K562 (cell line): Measurements from ENCODE around the gene EHBP1L1. TPM values are rescaled to one million over a fixed set of nuclear protein-coding genes. Genes with fewer than 3 reads are reported as not detected.

Experiments
- ATAC-seq: fragments of 200-7000 bp; cut with Tn5 transposase; 3 replicates; pipeline ENCODE4 v1.9.1; 2020; ENCODE audit warnings: moderate library complexity
- BruUV-seq: library from RNA; stranded (reverse); fragments of 400-500 nt; replicated peaks from 2 replicates; lab custom pipeline; 2021; lab: Mats Ljungman, UMichigan
- CTCF ChIA-PET: fragments of 300-600 bp; formaldehyde crosslinking; extraction: SDS; loops from one replicate; lab custom pipeline; 2021; ENCODE audit warnings: low intra/inter-chr PET ratio; lab: Yijun Ruan, JAX
- POLR2A ChIA-PET: fragments of 300-600, 350-650 bp; sonication (Branson Sonifier 250); formaldehyde crosslinking; extraction: SDS; loops from one replicate; lab custom pipeline; 2021; ENCODE audit warnings: antibody characterized with exemption, inconsistent platforms; lab: Yijun Ruan, JAX
- DNase-seq, 4 experiments: peaks; one replicate each; pipeline versions ENCODE4 v3.0.0 to v3.0.0-alpha.2; 2011 to 2018; ENCODE audit warnings: low spot score in 3 of 4, mixed read lengths in 3 of 4; ENCODE audit errors: extremely low read depth in 1 of 4
- FAIRE-seq: peaks from 2 replicates; lab custom pipeline; 2011; peaks lifted over from hg19 to GRCh38; lab: Jason Lieb, UNC
- H2AFZ ChIP-seq: 2 replicates; pipeline ENCODE4 v1.6.0; 2011; ENCODE audit warnings: low read depth, low read length, control low read depth, inconsistent platforms
- H3K27ac ChIP-seq: fragments of 200-600 bp; 3 replicates; pipeline ENCODE4 v1.8.0; 2011; ENCODE audit warnings: low read depth, mild to moderate bottlenecking, control low read depth, inconsistent platforms, low read length, moderate library complexity, mixed read lengths; ENCODE audit errors: extremely low read depth
- H3K27me3 ChIP-seq, 2 experiments: fragments of 300-600 bp in 1 of 2; 2 replicates in 1 of 2; 3 replicates in 1 of 2; pipeline versions ENCODE4 v1.6.0 to v1.8.0; 2011; ENCODE audit warnings: inconsistent platforms in 2 of 2, low read length in 2 of 2, mild to moderate bottlenecking in 1 of 2, mixed read lengths in 1 of 2, moderate library complexity in 1 of 2; ENCODE audit not compliant: control insufficient read depth in 2 of 2, insufficient read depth in 2 of 2
- H3K36me3 ChIP-seq: fragments of 300-600 bp; 3 replicates; pipeline ENCODE4 v1.8.0; 2011; ENCODE audit warnings: mild to moderate bottlenecking, low read length, inconsistent platforms; ENCODE audit not compliant: control insufficient read depth, insufficient read depth
- H3K4me1 ChIP-seq, 2 experiments: fragments of 200-600 bp in 1 of 2; replicated peaks in 1 of 2; 2 replicates in 1 of 2; 3 replicates in 1 of 2; pipeline versions ENCODE4 v1.5.1 to v1.8.0; 2011; ENCODE audit warnings: inconsistent platforms in 2 of 2, low read length in 2 of 2, mild to moderate bottlenecking in 1 of 2, mixed read lengths in 1 of 2, moderate library complexity in 1 of 2; ENCODE audit not compliant: control insufficient read depth in 2 of 2, insufficient read depth in 2 of 2
- H3K4me2 ChIP-seq: 2 replicates; pipeline ENCODE4 v1.6.1; 2011; ENCODE audit warnings: low read length, control low read depth, inconsistent platforms, mixed read lengths; ENCODE audit not compliant: insufficient read depth
- H3K4me3 ChIP-seq: fragments of 200-600 bp; sonication (generic), shearing (Covaris generic); 2 replicates; pipeline ENCODE4 v1.5.1; 2016; ENCODE audit warnings: control low read depth, inconsistent platforms
- H3K79me2 ChIP-seq: fragments of 200-600 bp; 3 replicates; pipeline ENCODE4 v1.8.0; 2011; ENCODE audit warnings: low read length, inconsistent platforms; ENCODE audit not compliant: control insufficient read depth, insufficient read depth
- H3K9ac ChIP-seq, 2 experiments: 2 replicates each; pipeline versions ENCODE4 v1.6.0 to v1.6.1; 2011; ENCODE audit warnings: low read depth in 2 of 2, low read length in 2 of 2, control low read depth in 1 of 2, inconsistent platforms in 1 of 2, mild to moderate bottlenecking in 1 of 2, mixed read lengths in 1 of 2; ENCODE audit not compliant: insufficient read depth in 1 of 2
- H3K9me1 ChIP-seq: one replicate; pipeline ENCODE4 v1.6.0; 2011; ENCODE audit warnings: inconsistent platforms, mild to moderate bottlenecking, low read length, moderate library complexity; ENCODE audit not compliant: control insufficient read depth, insufficient read depth
- H3K9me3 ChIP-seq: replicated peaks from 2 replicates; pipeline ENCODE4 v1.5.1; 2011; ENCODE audit warnings: low read depth, low read length, inconsistent platforms; ENCODE audit not compliant: control insufficient read depth, insufficient read depth
- H4K20me1 ChIP-seq: replicated peaks from 2 replicates; pipeline ENCODE4 v1.6.1; 2011; ENCODE audit warnings: low read length, inconsistent platforms, mixed read lengths; ENCODE audit not compliant: control insufficient read depth, insufficient read depth
- ARID1B ChIP-seq: fragments of 450-650 bp; IDR thresholded peaks from 2 replicates; pipeline ENCODE4 v1.6.1; 2016; ENCODE audit warnings: antibody characterized with exemption, mild to moderate bottlenecking, inconsistent platforms
- EGR1 ChIP-seq: fragments of 450-650 bp; conservative IDR thresholded peaks from 2 replicates; pipeline ENCODE4 v1.6.1; 2017; ENCODE audit warnings: mild to moderate bottlenecking
- FOXK1 ChIP-seq: sonication (generic); formaldehyde crosslinking; IDR thresholded peaks from 2 replicates; pipeline ENCODE4 v1.8.0; 2022; ENCODE audit warnings: missing genetic modification reagents, mild to moderate bottlenecking, borderline replicate concordance
- NFXL1 ChIP-seq: fragments of 450-650 bp; formaldehyde crosslinking; IDR thresholded peaks from 2 replicates; pipeline ENCODE4 v1.4.0; 2021; ENCODE audit warnings: mild to moderate bottlenecking
- SP1 ChIP-seq: sonication (generic); formaldehyde crosslinking; IDR thresholded peaks from 2 replicates; pipeline ENCODE4 v1.8.1; 2022; ENCODE audit warnings: mild to moderate bottlenecking, missing genetic modification reagents
- ZNF282 ChIP-seq: sonication (generic); formaldehyde crosslinking; IDR thresholded peaks from 2 replicates; pipeline ENCODE4 v1.8.1; 2023; ENCODE audit warnings: missing genetic modification reagents
- ZNF75A ChIP-seq: fragments of 450-650 bp; formaldehyde crosslinking; IDR thresholded peaks from 2 replicates; pipeline ENCODE4 v1.4.0; 2020; ENCODE audit warnings: mild to moderate bottlenecking
- ZNF830 ChIP-seq: fragments of 250-450 bp; sonication (Bioruptor Pico); IDR thresholded peaks from 2 replicates; pipeline ENCODE4 v1.5.0; 2021; ENCODE audit warnings: mild to moderate bottlenecking
- WGBS: fragments of 100-300 bp; shearing (Covaris generic); methylation state at CpG from one replicate; pipeline ENCODE4 v1.1.6; 2016; ENCODE audit warnings: low coverage, mixed read lengths; ENCODE audit not compliant: insufficient coverage; ENCODE audit errors: missing lambda C conversion rate; 5-methylcytosine and 5-hydroxymethylcytosine counted together
- in situ Hi-C: fragments of 300-500 bp; cut with MboI; formaldehyde crosslinking; loops from 4 replicates; pipeline ENCODE4 v1.15.0; 2018; ENCODE audit warnings: inconsistent platforms, mixed read lengths
- intact Hi-C: fragments of 100-400 bp; cut with micrococcal nuclease; formaldehyde crosslinking; loops from 2 replicates; pipeline ENCODE4 v1.14.2; 2022
- polyA plus RNA-seq, 8 experiments: library from polyadenylated mRNA; depleted of rRNA in 4 of 8; stranded (reverse) in 5 of 8; unstranded in 3 of 8; fragments of >200 nt; fragmentation: Nextera tagmentation in 2 of 8; fragmentation: Illumina TruSeq in 1 of 8; extraction: Ambion mirVana in 2 of 8; extraction: Trizol in 1 of 8; gene quantifications; 2 replicates each; pipeline versions ENCODE4 v1.2.1 to v1.2.3, GENCODE V29; 2011 to 2014; ENCODE audit warnings: inconsistent platforms in 1 of 8, missing spikeins in 1 of 8
- total RNA-seq, 7 experiments: library from RNA; depleted of rRNA in 6 of 7; stranded (reverse); fragments of >200 nt in 6 of 7; fragmentation: Illumina TruSeq in 2 of 7; extraction: Trizol in 2 of 7; gene quantifications; 2 replicates each; pipeline versions ENCODE4 v1.2.1 to v1.2.3, GENCODE V29; 2011 to 2021; ENCODE audit warnings: low replicate concordance in 1 of 7

Gene EHBP1L1
- total and polyA plus RNA-seq, 9 of the 15 experiments (the other 6 are each of a cell fraction or from before 2014, with no cell fraction given) = 0.03 to 87.1 (median 26.3) TPM

DNA sequence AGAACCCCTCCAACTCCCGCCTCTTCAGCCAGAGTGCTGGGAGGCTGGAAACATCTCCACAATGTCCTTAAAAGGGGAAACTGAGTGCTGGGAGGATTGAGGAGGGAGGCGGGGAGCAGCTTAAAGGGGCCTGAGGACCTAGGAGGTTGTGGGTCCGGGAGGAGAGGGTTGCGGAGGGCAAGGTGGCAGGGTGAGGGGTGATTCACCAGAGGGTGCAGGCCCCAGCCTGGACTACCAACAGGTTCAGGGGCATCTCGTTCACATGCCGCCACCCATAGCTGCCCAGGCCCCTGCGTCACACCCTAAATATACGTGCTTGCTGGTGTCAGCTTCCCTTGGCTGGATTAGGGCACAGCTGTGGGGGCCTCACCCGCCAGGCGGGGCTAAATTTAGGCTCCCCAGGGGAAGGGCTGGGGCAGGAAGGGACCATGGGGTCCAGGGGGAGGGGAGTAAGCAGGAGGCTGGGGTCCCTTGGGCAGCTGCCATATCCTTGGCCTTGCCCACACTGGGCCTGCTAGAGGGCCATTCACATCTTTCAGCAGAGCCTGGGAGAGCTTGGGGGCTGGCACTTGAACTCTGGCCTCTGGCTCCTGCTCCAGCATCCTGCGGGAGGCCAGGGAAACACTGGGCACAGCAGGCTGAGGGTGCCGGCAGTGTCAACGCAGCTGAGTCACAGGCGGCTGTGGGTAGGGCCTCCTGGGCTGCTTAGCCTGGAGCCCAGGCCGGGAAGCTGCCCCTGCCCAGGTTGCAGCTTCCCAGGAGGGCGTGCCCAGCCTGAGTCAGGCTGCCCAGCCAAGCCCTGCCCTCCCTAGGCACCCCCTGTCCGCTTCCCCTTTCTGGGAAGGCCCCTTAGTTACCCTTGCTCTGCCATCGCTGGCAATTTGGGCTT, 1.3 kb downstream of the EHBP1L1 start (continued):
- TF ChIP-seq FOXK1 (CRISPR knock-in tag) = 0 out of 2 replicates have a peak, but pooled peaks have one; percentile 40
- TF ChIP-seq SP1 (CRISPR knock-in tag) = peak; percentile 54; the same call in 1 of the 2 replicates

DNA sequence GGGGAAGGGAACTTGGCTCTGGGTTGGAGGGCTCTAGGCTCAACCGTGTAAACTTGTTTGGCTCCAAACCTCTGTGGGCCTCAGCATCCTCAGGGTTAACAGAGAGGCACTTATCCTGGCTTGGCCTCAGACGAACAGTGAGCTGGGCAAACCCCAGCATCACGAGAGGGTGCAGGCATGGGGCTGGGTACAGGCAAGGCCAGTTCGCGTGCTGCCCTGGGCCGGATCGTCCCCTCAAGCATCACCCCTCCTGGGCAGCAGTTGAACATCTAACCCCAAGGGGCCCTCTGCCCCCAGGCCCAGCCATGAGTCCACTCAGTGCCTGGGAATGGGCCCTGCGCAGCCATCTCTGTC, 1.9 kb downstream of the EHBP1L1 start:
- intact Hi-C loops = no loop called here
- no TSS peak for BruUV-seq
- no peak overlapping the region for H2AFZ ChIP-seq
- TF ChIP-seq ZNF830 (CRISPR knock-in tag) (no peak), EGR1 (no peak), NFXL1 (CRISPR knock-in tag) (no peak), ARID1B (no peak), ZNF282 (CRISPR knock-in tag) (no peak), ZNF75A (CRISPR knock-in tag) (no peak)
- 77% methylated on average over 7 of the region's 8 CpGs for WGBS
- H3K9me3 ChIP-seq = no peaks in the 10 kb centered on the region
- peaks cover 5% of the 10 kb centered on the region for H3K9me1 ChIP-seq
- ATAC-seq = no peak
- H3K27me3 ChIP-seq = no peaks in the 10 kb centered on the region; a peak in 1 of 5 replicates
- H3K9ac ChIP-seq = peak overlapping the region; percentile 76 to 95; a peak in 3 of 4 replicates
- peak overlapping the region; percentile 84; the same call in 1 of the 3 replicates for H3K27ac ChIP-seq
- peaks cover 57% of the 10 kb centered on the region; the same call in 2 of the 3 replicates for H3K36me3 ChIP-seq
- peaks cover 46 to 90% of the 10 kb centered on the region in 2 experiments for H3K4me1 ChIP-seq
- no peak overlapping the region; the same call in 1 of the 2 replicates for H3K4me3 ChIP-seq
- in situ Hi-C loops = no loop called here
- H3K79me2 ChIP-seq = peaks cover 43% of the 10 kb centered on the region
- no peak for FAIRE-seq
- POLR2A ChIA-PET = interaction anchor here (1.0 to 1.7 kb wide), 4 partner anchors 9 to 79 kb away, joined by 3 to 6 read pairs (median 4); partner anchors contain the start of gene MALAT1
- H3K4me2 ChIP-seq = peak overlapping the region; percentile 90
- DNase-seq = no peak
- CTCF ChIA-PET = no interaction called here
- no peaks in the 10 kb centered on the region for H4K20me1 ChIP-seq
